K562 (cell line): ENCODE results near the gene MYMX. TPM values are rescaled to one million over a fixed set of nuclear protein-coding genes. Genes with fewer than 3 reads are reported as not detected.

Experiments
- ATF7 ChIP-seq: fragments of 450-650 bp; IDR thresholded peaks from 2 replicates; pipeline ENCODE4 v1.7.1; 2014; ENCODE audit warnings: mild to moderate bottlenecking, moderate library complexity
- CHCHD3 ChIP-seq: fragments of 250-450 bp; sonication (Bioruptor Pico); IDR thresholded peaks from 2 replicates; pipeline ENCODE4 v2.1.2; 2022; ENCODE audit warnings: mild to moderate bottlenecking
- CXXC5 ChIP-seq: fragments of 250-450 bp; sonication (Bioruptor Pico); IDR thresholded peaks from 2 replicates; pipeline ENCODE4 v1.8.0; 2022; ENCODE audit warnings: inconsistent platforms, mild to moderate bottlenecking, moderate library complexity
- KDM1A ChIP-seq, 2 experiments: fragments of 450-650 bp; IDR thresholded peaks; 2 replicates each; pipeline ENCODE4 v1.6.1; 2016; ENCODE audit warnings: mild to moderate bottlenecking in 2 of 2
- NR2C2 ChIP-seq, 2 experiments: fragments of 200-800 bp in 1 of 2; sonication (Bioruptor generic) in 1 of 2; sonication (generic) in 1 of 2; formaldehyde crosslinking in 1 of 2; IDR thresholded peaks; 2 replicates each; pipeline versions ENCODE4 v1.6.1 to v1.8.0; 2016 to 2022; ENCODE audit warnings: mild to moderate bottlenecking in 1 of 2, missing compliant biosample characterization in 1 of 2, missing genetic modification characterization in 1 of 2, missing genetic modification reagents in 1 of 2
- POLR2A ChIP-seq: fragments of 450-650 bp; conservative IDR thresholded peaks from 2 replicates; pipeline ENCODE4 v1.6.1; 2016
- POLR2B ChIP-seq: fragments of 450-650 bp; IDR thresholded peaks from 2 replicates; pipeline ENCODE4 v1.6.1; 2018; ENCODE audit warnings: low read depth; ENCODE audit not compliant: partially characterized antibody
- PYGO2 ChIP-seq: fragments of 450-650 bp; IDR thresholded peaks from 2 replicates; pipeline ENCODE4 v1.6.1; 2016; ENCODE audit warnings: mild to moderate bottlenecking, missing genetic modification characterization, moderate library complexity, missing compliant biosample characterization
- RHOXF2B ChIP-seq: fragments of 250-450 bp; sonication (Bioruptor Pico); conservative IDR thresholded peaks from 2 replicates; pipeline ENCODE4 v1.5.1; 2021
- SMARCA4 ChIP-seq: fragments of 450-650 bp; IDR thresholded peaks from 2 replicates; pipeline ENCODE4 v1.6.1; 2016
- STAT5A ChIP-seq: IDR thresholded peaks from 2 replicates; pipeline ENCODE4 v1.6.1; 2012; ENCODE audit warnings: low read length, inconsistent platforms, borderline replicate concordance
- ZKSCAN1 ChIP-seq: fragments of 150-350 bp; IDR thresholded peaks from 2 replicates; pipeline ENCODE4 v1.6.1; 2016; ENCODE audit warnings: low read depth, low read length
- ZKSCAN3 ChIP-seq: fragments of 250-450 bp; sonication (Bioruptor Pico); IDR thresholded peaks from 2 replicates; pipeline ENCODE4 v1.4.0; 2020
- ZNF431 ChIP-seq: sonication (generic); formaldehyde crosslinking; IDR thresholded peaks from 2 replicates; pipeline ENCODE4 v1.8.0; 2022; ENCODE audit warnings: mild to moderate bottlenecking, missing genetic modification reagents
- ZNF644 ChIP-seq: fragments of 200-800 bp; sonication (Bioruptor generic); IDR thresholded peaks from 2 replicates; pipeline ENCODE4 v1.6.1; 2016; ENCODE audit warnings: low read depth, missing genetic modification characterization, missing compliant biosample characterization
- ZNF79 ChIP-seq: fragments of 250-450 bp; sonication (Bioruptor Pico); IDR thresholded peaks from 2 replicates; pipeline ENCODE4 v1.4.0; 2020; ENCODE audit warnings: low read depth, mild to moderate bottlenecking, moderate library complexity
- ZZZ3 ChIP-seq: fragments of 450-650 bp; IDR thresholded peaks from 2 replicates; pipeline ENCODE4 v1.6.1; 2016; ENCODE audit warnings: antibody characterized with exemption, mild to moderate bottlenecking, moderate library complexity
- polyA plus RNA-seq, 8 experiments: library from polyadenylated mRNA; depleted of rRNA in 4 of 8; stranded (reverse) in 5 of 8; unstranded in 3 of 8; fragments of >200 nt; fragmentation: Nextera tagmentation in 2 of 8; fragmentation: Illumina TruSeq in 1 of 8; extraction: Ambion mirVana in 2 of 8; extraction: Trizol in 1 of 8; gene quantifications; 2 replicates each; pipeline versions ENCODE4 v1.2.1 to v1.2.3, GENCODE V29; 2011 to 2014; ENCODE audit warnings: inconsistent platforms in 1 of 8, missing spikeins in 1 of 8
- total RNA-seq, 7 experiments: library from RNA; depleted of rRNA in 6 of 7; stranded (reverse); fragments of >200 nt in 6 of 7; fragmentation: Illumina TruSeq in 2 of 7; extraction: Trizol in 2 of 7; gene quantifications; 2 replicates each; pipeline versions ENCODE4 v1.2.1 to v1.2.3, GENCODE V29; 2011 to 2021; ENCODE audit warnings: low replicate concordance in 1 of 7
- TF ChIP-seq, protein P1 (sequence below): sonication (generic); formaldehyde crosslinking; IDR thresholded peaks from 2 replicates; pipeline ENCODE4 v1.8.1; 2023; ENCODE audit warnings: missing genetic modification reagents, mild to moderate bottlenecking, borderline replicate concordance
- TF ChIP-seq, protein P2 (sequence below): fragments of 200-400 bp; formaldehyde crosslinking; IDR thresholded peaks from 2 replicates; pipeline ENCODE4 v1.6.1; 2017; ENCODE audit warnings: mild to moderate bottlenecking, low read depth, low read length, moderate library complexity
- TF ChIP-seq, protein P3 (sequence below): sonication (generic); formaldehyde crosslinking; IDR thresholded peaks from 2 replicates; pipeline ENCODE4 v1.4.0; 2020; ENCODE audit warnings: mild to moderate bottlenecking, missing genetic modification reagents

Gene MYMX
- total and polyA plus RNA-seq, 9 of the 15 experiments (the other 6 are each of a cell fraction or from before 2014, with no cell fraction given), result 0.12 TPM; not detected in 8

DNA sequence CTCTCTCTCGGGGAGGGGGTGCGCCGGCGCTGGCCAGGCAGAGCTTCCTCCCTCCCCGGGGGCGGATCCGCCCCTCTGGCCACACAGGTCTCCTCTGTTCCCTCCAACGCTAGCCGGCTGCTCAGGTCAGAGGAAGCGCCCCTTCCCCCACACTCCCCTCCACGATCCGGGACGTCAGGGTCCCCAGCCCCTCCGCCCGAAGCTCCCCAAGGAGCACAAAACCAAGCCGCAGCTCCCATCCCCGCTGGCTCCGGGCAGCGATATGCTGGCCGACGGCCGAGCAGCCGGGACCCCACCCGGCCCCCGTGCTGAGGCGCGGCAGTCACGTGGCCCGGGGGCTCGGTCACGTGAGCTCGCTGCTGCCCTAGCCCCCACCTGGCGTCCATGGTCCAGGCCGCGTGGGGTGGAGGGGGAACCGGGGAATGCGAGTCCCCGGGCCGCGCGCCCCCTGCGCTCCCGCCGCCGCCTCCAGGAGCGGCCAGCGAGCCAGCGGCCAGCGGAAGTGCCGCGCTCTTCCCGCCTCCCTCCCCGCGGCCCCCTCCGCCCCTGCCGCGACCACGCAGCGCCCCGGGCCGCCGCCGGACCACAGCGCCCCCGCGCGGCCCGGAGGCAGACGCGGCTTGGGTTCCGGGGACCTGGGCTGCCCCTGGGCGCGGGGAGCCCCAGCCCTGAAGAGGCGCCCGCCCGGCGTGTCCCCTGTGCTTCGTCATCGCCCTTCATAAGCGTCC lies 40.5 kb downstream of the MYMX start, which contains the start of gene SLC35B2 (continued):
- TF ChIP-seq, protein P1, sequence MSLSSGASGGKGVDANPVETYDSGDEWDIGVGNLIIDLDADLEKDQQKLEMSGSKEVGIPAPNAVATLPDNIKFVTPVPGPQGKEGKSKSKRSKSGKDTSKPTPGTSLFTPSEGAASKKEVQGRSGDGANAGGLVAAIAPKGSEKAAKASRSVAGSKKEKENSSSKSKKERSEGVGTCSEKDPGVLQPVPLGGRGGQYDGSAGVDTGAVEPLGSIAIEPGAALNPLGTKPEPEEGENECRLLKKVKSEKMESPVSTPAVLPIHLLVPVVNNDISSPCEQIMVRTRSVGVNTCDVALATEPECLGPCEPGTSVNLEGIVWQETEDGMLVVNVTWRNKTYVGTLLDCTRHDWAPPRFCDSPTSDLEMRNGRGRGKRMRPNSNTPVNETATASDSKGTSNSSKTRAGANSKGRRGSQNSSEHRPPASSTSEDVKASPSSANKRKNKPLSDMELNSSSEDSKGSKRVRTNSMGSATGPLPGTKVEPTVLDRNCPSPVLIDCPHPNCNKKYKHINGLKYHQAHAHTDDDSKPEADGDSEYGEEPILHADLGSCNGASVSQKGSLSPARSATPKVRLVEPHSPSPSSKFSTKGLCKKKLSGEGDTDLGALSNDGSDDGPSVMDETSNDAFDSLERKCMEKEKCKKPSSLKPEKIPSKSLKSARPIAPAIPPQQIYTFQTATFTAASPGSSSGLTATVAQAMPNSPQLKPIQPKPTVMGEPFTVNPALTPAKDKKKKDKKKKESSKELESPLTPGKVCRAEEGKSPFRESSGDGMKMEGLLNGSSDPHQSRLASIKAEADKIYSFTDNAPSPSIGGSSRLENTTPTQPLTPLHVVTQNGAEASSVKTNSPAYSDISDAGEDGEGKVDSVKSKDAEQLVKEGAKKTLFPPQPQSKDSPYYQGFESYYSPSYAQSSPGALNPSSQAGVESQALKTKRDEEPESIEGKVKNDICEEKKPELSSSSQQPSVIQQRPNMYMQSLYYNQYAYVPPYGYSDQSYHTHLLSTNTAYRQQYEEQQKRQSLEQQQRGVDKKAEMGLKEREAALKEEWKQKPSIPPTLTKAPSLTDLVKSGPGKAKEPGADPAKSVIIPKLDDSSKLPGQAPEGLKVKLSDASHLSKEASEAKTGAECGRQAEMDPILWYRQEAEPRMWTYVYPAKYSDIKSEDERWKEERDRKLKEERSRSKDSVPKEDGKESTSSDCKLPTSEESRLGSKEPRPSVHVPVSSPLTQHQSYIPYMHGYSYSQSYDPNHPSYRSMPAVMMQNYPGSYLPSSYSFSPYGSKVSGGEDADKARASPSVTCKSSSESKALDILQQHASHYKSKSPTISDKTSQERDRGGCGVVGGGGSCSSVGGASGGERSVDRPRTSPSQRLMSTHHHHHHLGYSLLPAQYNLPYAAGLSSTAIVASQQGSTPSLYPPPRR (CRISPR knock-in tag), result no peak
- TF ChIP-seq, protein P2, sequence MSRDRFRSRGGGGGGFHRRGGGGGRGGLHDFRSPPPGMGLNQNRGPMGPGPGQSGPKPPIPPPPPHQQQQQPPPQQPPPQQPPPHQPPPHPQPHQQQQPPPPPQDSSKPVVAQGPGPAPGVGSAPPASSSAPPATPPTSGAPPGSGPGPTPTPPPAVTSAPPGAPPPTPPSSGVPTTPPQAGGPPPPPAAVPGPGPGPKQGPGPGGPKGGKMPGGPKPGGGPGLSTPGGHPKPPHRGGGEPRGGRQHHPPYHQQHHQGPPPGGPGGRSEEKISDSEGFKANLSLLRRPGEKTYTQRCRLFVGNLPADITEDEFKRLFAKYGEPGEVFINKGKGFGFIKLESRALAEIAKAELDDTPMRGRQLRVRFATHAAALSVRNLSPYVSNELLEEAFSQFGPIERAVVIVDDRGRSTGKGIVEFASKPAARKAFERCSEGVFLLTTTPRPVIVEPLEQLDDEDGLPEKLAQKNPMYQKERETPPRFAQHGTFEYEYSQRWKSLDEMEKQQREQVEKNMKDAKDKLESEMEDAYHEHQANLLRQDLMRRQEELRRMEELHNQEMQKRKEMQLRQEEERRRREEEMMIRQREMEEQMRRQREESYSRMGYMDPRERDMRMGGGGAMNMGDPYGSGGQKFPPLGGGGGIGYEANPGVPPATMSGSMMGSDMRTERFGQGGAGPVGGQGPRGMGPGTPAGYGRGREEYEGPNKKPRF, result no peak
- TF ChIP-seq SMARCA4, result no peak; the same call in 1 of the 2 replicates
- TF ChIP-seq ZZZ3, result no peak
- no peak for TF ChIP-seq ZNF644 (tag)
- TF ChIP-seq, protein P3, sequence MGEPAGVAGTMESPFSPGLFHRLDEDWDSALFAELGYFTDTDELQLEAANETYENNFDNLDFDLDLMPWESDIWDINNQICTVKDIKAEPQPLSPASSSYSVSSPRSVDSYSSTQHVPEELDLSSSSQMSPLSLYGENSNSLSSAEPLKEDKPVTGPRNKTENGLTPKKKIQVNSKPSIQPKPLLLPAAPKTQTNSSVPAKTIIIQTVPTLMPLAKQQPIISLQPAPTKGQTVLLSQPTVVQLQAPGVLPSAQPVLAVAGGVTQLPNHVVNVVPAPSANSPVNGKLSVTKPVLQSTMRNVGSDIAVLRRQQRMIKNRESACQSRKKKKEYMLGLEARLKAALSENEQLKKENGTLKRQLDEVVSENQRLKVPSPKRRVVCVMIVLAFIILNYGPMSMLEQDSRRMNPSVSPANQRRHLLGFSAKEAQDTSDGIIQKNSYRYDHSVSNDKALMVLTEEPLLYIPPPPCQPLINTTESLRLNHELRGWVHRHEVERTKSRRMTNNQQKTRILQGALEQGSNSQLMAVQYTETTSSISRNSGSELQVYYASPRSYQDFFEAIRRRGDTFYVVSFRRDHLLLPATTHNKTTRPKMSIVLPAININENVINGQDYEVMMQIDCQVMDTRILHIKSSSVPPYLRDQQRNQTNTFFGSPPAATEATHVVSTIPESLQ (CRISPR knock-in tag), result 0 out of 2 replicates have a peak, but pooled peaks have one; percentile 48
- no peak for TF ChIP-seq ZKSCAN3 (CRISPR knock-in tag)
- TF ChIP-seq NR2C2 (CRISPR knock-in tag; IDR thresholded peaks at IDR 0.05), result peak; percentile 54
- TF ChIP-seq NR2C2 (tag; IDR thresholded peaks at IDR 0.05), result no peak; the same call in 1 of the 2 replicates
- peak; percentile 19 for TF ChIP-seq POLR2B
- no peak for TF ChIP-seq PYGO2 (tag)
- no peak for TF ChIP-seq CHCHD3 (CRISPR knock-in tag)
- peak; percentile 75 for TF ChIP-seq POLR2A
- peak; percentile 92 for TF ChIP-seq CXXC5 (CRISPR knock-in tag)
- no peak for TF ChIP-seq ZNF79
- no peak for TF ChIP-seq RHOXF2B (CRISPR knock-in tag)
- TF ChIP-seq KDM1A (IDR thresholded peaks at IDR 0.05), result no peak
- TF ChIP-seq ZKSCAN1, result no peak; the same call in none of the 2 replicates
- peak; percentile 71 for TF ChIP-seq ZNF431
- TF ChIP-seq STAT5A, result no peak; the same call in 1 of the 2 replicates
- peak; percentile 61; the same call in 1 of the 2 replicates for TF ChIP-seq ATF7
